OCI-LY7 (cell line): Measurements from ENCODE around the gene TPCN1.

ENCODE experiments used
- EZH2phosphoT487 ChIP-seq: fragments of 200-600 bp; sonication (generic); IDR thresholded peaks from 2 replicates; pipeline ENCODE4 v1.6.1; 2018; ENCODE audit warnings: low read depth, borderline replicate concordance, mild to moderate bottlenecking, mixed run types, antibody characterized with exemption, low read length, moderate library complexity, mixed read lengths
- TF ChIP-seq, protein P1 (sequence below): fragments of 200-600 bp; sonication (generic); conservative IDR thresholded peaks from 2 replicates; pipeline ENCODE4 v1.5.1; 2014; ENCODE audit warnings: mild to moderate bottlenecking, antibody characterized with exemption, low read length, moderate library complexity, mixed read lengths

DNA sequence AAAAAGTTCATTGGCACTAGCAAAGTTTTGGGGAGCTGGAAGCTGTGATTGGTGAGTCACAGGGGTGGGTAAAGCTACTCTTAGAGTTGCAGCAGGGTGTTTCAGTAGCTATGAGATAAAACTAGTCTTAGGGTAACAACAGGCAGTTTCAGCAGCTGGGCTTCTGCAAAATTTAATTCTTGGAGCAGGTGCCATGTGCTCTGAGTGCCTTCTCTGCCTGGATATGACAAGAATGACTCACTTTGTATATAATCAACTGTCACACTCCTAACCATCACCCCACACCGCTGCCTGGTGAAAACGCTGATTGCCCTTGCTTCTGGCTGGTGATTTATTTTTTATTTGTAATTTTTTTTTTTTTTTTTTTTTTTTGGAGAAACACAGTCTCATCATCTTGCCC is 126.6 kb downstream of the TPCN1 start:
- no peak for TF ChIP-seq EZH2phosphoT487
- TF ChIP-seq, protein P1, sequence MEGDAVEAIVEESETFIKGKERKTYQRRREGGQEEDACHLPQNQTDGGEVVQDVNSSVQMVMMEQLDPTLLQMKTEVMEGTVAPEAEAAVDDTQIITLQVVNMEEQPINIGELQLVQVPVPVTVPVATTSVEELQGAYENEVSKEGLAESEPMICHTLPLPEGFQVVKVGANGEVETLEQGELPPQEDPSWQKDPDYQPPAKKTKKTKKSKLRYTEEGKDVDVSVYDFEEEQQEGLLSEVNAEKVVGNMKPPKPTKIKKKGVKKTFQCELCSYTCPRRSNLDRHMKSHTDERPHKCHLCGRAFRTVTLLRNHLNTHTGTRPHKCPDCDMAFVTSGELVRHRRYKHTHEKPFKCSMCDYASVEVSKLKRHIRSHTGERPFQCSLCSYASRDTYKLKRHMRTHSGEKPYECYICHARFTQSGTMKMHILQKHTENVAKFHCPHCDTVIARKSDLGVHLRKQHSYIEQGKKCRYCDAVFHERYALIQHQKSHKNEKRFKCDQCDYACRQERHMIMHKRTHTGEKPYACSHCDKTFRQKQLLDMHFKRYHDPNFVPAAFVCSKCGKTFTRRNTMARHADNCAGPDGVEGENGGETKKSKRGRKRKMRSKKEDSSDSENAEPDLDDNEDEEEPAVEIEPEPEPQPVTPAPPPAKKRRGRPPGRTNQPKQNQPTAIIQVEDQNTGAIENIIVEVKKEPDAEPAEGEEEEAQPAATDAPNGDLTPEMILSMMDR = no peak
